HG02870 (cell line): ENCODE data around the gene GTSF1L.

Experiments used
- ATAC-seq: cut with Tn5 transposase; IDR thresholded peaks from one replicate; pipeline ENCODE4 v1.9.1; 2021; ENCODE audit warnings: mild to moderate bottlenecking, moderate library complexity; ENCODE audit not compliant: unreplicated experiment

The GTSF1L gene

DNA sequence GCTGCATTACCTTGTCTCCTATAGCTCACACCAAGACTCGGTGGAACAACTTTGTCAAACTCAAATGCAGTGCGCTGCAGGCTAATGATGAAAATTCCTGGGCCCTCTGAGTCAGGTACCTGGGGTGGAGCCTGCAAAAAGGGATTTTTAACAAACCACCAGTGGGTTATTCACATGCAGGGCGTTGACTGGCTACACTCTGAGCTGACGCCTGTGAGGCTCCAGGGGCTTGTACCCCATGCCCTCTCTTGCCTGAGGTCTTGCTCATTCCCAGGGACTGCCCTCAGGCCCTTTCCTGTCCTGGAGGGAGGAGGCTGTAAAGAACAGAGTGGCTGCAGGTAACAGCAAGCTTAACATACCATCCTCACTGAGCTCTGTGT is 9.2 kb downstream of the GTSF1L start:
- no peak for ATAC-seq

DNA sequence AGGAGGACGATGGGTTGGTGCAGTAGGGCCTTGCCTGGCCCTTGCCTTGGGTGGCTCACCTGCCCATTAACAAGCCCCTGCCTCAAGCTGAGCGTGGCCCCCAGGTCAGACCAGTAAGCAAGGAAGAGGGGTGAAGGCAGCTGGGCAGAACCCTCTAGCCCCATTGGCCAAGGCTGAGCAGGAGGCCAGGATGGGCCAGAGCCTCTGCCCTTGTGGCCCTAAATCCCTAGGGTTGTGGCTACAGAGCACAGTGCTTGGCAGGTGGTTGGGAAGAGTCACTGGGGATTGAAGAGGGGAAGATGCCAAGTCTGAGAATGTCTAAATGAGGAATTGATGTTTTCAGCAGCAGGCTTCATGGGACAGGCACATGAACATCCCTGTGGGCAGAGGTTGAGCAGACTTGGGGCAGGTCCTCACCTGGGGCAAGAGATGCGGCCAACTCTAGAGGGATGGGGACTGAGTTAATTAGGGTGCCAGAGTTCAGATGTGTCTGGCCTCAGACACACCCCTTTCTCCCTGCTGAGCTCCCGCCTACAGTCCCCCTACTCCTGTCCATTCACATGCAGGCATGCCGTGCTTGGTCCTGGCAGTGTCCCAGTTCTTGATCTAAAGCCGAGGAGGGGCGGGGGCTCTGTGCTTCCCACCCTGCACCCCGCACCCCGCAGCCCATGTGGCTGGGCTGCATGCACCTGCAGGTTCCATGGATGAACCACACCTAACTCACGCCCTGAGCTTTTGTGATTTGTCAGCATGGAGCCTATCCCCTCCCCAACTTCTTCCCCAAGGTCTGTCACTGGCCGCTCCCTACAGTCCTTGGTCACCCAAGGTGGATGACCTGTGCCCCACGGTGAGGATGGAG is 9.8 kb downstream of the GTSF1L start:
- ATAC-seq: no peak

DNA sequence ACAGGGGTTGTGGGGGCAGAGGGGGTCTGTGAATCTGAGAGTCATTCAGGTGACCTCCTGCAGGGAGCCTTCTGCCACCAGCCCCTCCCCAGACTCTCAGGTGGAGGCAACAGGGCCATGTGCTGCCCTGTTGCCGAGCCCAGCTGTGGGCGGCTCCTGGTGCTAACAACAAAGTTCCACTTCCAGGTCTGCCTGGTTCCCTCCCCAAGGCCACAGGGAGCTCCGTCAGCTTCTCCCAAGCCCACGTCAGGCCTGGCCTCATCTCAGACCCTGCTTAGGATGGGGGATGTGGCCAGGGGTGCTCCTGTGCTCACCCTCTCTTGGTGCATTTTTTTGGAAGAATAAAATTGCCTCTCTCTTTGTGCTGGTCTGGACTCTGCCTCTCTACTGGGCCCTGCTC is 10.7 kb downstream of the GTSF1L start:
- ATAC-seq: no peak

DNA sequence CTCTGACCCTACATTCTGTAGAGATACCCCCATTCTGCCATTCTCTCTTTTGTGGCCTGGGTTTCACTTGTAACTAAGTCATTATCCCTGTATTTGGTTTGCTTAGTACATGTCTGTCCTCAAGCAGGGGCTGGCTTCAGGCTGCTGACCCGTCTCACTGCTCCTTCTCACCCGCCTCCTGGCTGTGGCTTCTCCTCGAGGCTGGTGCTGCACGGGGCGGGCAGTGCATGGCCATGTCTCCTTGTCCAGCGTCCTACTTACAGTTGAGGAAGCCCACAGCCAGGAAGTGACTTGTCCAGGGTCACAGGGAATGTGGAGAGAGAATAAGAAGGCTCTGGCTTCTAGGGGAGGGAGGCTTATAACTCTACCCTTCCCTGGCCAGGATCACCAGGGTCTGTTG is 11.3 kb downstream of the GTSF1L start:
- no peak for ATAC-seq

DNA sequence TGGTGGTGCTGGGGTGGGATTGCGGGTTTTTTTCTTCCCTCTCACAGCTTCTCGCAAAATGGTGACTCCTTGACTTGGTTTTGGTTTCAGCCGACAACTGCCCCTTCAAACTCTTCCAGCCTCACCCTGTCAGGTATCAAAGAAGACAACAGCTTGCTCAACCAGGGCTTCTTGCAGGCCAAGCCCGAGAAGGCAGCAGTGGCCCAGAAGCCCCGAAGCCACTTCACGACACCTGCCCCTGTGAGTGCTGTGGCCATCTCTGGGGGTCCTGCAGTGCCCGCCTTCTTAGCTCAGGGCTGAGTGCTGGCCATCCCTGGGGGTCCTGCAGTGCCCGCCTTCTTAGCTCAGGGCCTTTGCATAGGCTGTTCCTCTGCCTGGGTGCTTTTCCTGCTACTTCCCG is 11.8 kb downstream of the GTSF1L start:
- no peak for ATAC-seq

DNA sequence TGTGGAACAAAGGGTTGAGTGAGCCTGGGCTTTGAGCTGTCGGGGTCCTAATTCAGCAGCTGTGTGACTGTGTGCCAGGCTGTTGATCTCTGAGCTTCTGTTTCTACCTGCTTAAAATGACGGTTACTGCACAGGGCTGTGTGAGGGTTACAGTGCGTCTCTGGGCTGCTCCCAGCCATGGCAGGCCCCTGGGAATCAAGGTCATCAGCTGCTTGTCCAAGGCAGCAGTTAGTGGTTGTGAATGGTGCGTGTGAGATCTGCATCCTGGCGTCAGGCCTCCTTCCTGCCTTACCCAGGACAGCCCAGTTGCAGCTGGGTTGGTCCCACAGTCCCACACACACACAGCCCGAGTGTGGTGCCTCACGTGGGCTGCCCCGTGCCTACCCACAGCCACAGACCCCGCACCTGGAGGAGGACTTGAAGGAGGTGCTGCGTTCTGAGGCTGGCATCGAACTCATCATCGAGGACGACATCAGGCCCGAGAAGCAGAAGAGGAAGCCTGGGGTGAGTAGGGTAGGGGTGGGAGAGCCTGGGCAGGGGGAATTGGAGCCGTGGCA is 15.6 kb downstream of the GTSF1L start:
- ATAC-seq: no peak

DNA sequence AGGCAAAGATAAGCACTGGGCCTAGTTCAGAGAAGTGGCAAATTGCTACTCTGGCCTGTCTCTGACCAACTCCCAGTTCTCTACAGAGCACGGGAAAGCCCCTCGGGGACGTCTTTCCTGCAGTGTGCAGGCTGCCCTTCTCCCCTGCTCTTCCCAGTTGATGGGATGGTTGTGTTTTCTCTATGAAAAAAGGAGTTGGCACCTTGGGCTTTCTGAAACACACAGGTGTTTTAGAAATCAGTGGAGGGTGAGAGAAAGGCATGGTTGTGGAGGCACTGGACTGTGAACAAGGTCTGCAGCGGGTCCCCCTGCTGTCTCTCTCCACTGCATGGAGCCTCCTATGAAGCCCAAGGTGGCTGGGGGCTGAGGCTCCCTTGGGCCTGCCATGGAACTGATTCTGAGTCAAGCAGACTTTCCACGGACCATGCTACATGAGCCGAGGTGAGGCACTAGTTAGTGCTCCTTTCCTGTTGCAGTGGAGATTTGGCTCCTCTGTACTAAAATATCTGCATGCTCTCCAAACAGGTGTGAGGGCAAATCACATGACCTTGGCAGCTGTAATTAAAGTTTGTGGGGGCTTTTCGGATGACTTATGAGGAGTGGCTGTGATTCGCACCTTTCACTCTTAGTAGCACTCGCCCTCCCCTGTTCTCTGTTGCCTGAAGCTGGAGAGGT is 16.3 kb downstream of the GTSF1L start:
- ATAC-seq: peak; percentile 55

DNA sequence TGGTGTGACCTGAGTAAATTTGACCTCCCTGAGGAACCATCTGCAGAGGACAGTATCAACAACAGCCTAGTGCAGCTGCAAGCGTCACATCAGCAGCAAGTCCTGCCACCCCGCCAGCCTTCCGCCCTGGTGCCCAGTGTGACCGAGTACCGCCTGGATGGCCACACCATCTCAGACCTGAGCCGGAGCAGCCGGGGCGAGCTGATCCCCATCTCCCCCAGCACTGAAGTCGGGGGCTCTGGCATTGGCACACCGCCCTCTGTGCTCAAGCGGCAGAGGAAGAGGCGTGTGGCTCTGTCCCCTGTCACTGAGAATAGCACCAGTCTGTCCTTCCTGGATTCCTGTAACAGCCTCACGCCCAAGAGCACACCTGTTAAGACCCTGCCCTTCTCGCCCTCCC is 24.3 kb downstream of the GTSF1L start:
- no peak for ATAC-seq

DNA sequence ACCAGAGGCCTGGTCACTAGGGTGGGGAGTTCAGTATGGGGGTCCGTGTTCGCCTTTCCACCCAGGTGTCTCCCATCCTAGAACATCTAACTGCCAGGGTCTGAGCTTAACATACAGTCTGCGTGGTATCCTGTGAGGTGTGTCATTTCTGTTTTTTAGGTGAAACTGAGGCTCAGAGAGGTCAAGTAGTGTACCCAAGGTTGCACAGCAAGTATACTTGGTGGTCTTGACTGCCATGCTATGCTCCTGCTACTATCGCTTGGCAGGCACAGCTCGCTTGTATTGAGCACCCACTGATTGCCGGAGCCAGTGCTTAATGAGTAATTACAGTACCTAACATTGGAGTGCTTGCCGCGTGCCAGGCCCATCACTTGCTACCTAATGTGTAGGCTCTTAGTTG is 26.2 kb downstream of the GTSF1L start:
- no peak for ATAC-seq

DNA sequence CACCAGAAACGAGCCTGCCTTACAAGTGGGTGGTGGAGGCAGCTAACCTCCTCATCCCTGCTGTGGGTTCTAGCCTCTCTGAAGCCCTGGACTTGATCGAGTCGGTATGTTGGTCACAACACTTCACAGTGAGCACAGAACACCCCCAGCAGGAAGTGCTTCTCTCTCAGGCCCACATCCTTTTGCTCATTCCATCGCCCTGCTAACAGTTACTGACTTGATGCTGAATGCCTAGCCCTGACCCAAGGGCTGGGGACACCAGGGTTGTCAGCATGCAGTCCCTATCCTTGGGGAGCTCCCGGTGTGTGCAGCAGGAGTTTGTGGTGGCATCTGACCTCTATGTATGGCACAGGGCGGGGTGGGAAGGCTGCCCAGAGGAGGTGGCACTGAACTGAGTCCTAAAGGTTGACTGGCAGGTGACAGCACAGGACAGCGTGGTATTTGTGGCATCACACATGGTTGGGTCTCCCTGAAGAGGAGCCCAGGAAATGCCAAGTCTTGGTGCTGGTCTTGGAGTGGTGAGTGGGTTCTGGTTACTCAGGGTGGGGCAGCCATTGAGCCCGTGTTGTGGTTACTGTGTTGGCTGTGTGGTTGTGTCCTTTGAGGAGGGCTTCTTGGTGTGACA is 26.7 kb downstream of the GTSF1L start:
- no peak for ATAC-seq

DNA sequence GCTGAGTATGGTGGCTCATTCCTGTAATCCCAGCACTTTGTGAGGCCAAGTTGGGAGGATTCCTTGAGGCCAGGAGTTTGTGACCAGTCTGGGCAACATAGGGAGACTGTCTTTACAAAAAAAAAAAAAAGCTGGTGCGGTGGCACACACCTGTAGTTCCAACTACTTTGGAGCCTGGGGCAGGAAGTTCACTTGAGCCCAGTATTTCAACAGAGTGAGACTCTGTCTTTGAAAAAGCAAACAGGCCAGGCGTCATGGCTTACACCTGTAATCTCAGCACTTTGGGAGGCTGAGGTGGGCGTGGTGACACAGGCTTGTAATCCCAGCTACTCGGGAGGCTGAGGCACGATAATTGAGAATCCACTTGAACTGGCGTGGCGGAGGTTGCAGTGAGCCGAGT is 31.2 kb downstream of the GTSF1L start:
- no peak for ATAC-seq

DNA sequence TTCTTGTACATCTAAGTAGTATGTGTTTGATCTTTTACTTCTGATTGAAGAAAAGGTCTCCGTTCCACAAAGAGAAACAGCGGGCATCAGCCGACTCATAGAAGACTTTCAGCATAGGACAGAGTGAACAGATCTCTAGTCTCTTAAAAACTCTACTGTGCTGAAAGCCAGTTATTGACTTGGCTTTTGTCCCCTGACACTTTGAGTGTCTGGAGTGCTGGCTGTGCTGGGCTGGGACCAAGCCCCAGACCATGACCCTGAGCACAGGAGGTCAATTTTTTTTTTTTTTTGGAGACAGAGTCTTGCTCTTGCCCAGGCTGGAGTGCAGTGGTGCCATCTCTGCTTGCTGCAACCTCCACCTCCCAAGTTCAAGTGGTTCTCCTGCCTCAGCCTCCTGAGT is 32.0 kb downstream of the GTSF1L start:
- ATAC-seq: no peak

DNA sequence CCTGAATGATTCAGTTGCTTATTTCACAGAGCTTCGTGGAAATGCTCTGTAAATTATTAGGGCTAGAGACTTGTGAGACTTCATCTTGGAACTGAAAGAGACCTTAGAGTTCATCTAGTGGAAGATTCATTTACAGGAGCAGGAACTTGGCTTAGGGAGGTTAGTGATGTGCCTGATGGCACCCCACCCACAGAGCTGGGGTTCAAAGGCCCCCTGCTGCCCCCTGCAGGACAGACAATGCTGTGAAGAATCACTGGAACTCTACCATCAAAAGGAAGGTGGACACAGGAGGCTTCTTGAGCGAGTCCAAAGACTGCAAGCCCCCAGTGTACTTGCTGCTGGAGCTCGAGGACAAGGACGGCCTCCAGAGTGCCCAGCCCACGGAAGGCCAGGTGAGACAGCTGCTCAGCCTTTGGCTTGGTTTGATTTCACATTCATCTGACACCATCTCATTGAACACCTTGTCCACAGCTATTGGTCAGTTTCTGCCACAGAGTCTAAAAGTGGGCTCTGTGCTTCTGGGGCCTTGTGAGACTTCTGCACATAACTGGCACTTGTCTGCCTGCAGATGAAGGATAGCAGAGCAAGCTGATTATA is 34.8 kb downstream of the GTSF1L start:
- ATAC-seq: no peak

DNA sequence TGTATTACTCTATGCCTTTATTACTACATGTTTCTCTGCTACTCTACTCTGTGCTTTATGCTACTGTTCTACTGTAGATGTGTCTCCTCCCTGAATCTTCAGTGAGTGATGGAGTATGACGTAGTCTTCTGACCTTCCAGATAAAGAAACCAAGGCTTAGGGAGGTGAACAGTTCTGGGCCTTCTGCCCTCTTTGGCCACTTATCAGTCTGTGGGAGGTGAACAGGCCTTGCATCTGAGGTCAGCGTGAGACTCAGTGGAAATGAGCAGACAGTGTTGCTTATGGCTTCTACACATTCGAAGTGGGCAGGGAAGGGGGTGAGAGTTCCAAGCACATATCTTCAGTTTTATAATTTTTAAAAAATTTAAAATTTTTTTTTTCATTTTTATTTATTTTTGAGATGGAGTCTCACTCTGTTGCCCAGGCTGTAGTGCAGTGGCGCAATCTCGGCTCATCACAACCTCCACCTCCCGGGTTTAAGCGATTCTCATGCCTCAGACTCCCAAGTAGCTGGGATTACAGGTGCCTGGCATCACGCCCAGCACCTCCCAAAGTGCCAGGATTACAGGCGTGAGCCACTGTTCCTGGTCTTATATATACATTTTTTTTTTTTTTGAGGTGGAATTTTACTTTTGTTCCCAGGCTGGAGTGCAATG is 35.7 kb downstream of the GTSF1L start:
- ATAC-seq: no peak

DNA sequence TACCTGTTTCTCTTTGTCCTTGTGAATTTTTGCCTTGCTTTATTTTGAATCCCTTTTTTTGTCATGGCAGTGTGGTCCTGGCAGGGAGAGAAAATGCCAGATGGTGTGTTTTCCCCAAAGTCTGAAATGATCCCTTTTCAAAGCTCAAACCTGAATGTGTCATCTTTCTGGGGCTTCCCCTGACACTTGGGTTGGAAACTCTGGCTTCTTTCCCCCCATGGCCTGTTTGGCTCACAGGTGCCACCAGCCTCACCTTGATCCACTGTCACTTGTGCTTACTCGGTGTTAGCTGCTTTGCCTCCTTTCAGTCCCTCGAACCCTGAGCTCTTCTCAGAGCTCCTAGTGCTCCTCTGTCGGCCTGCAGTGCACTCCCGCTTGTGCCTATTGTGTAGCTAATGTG is 37.6 kb downstream of the GTSF1L start:
- no peak for ATAC-seq

DNA sequence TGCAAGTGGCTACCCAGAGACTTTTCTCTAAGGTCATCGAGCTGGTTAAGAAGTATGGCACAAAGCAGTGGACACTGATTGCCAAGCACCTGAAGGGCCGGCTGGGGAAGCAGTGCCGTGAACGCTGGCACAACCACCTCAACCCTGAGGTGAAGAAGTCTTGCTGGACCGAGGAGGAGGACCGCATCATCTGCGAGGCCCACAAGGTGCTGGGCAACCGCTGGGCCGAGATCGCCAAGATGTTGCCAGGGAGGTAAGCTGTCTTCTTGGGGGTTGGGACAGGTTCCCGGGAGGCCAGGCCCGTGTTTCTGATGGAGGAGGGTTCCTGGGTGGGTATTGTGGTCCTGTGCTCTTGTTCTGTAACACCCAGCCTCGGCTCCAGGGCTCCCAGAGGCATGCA is 40.0 kb downstream of the GTSF1L start:
- ATAC-seq: no peak

DNA sequence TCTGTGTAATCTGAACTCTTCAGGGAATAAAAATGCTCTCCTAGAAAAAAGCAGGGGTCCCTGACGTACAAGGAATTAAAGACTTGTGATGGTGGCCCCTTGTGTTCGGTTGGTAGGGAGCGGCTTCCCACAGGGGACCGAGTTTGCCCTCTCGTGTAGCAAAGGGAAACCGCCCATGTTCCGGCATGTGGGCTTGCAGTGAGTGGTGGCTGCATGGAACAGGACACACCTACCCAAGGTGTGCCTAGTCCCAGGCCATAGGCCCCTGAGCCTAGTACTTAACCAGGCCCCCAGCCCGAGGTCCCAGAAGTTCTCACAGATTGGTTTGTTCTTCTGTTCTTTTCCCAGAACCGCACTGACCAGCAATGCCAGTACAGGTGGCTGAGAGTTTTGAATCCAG is 44.4 kb downstream of the GTSF1L start:
- peak; percentile 30 for ATAC-seq

DNA sequence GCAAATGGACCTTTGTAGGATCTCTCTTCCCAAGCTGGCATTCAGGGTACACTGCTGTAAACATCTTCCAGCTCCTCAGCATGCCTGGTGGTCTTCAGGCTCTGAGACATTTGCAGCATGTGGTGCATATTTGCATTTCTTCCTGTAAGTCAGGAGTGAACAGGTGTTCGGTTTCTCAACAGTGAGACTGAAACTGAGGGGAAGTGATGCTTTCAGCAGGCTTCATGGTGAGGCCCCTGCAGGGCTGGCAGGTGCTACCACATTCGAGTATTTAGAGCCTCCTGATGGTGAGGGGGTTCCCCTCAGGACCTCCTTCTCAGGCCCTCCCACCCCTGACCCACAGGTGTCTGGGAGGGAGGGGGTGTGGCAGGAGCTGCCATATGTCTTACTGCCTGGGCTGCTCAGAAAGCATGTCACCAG is 44.8 kb downstream of the GTSF1L start:
- peak; percentile 90 for ATAC-seq

DNA sequence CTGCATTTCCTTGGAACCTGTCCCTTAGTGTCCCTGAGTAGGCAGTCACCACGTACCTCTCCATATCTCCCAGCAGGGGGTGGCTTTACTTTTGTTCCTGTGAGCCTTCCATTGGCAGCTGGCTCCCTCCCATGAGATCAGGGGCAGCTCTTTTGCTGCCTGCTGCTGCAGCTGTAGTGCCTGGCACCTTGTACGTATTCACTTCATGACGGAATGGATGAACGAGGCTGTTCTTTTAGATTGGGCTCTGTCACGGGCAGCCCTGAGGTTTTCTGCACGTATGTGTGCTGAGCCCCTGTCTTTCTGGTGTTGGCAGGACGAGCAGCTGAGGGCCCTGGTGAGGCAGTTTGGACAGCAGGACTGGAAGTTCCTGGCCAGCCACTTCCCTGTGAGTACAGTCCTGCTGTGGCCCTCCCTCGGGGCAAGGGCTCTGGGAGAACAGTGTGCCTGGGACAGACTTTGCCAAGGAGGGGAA is 45.3 kb downstream of the GTSF1L start:
- peak; percentile 12 for ATAC-seq

DNA sequence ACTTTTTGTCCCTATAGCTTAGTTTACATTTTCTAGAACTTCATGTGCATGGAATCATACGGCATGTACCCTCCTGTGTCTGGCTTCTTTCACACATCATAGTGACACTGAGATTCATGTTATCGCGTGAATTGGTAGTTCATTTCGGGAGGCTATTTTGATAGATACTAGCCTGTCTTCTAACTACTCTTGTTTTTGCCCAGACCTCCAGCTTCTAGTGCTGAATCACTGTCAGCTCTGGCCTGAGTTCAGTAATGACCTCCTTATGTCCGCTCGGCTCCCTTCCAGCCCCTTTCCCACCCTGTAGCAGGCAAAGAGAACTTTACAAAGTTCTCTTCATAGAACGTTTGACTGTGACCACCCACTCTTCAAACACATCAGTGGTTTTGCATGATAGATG is 45.8 kb downstream of the GTSF1L start:
- peak; percentile 9 for ATAC-seq

DNA sequence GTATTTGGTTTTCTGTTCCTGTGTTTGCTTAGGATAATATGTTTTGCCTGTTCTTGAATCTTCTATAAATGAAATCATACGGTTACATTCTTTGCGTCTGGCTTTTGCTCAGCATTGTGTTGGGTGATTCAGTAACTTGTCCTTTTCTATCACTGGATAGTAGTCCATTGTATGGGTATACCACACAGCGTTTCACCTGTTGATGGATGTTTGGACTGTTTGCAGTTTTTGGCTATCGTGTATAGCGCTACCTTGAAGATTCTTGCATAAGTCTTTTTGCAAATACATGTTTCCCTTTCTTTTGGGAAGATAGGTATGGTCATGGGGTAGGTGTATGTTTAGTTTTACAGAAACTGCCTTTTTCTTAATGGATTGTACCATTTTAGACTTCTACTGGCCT is 50.4 kb downstream of the GTSF1L start:
- ATAC-seq: no peak
